Heart left ventricle (tissue), 16 donors: ENCODE results near the gene MDFIC. TPM values are rescaled to one million over a fixed set of nuclear protein-coding genes. Genes with fewer than 3 reads are reported as not detected.

ENCODE experiments used
- ATAC-seq, 4 donors: fragments of 200-7000 bp; cut with Tn5 transposase; one replicate each; pipeline ENCODE4 v1.9.1; 2020 to 2022; ENCODE audit warnings: moderate library complexity in 4 of 4, mild to moderate bottlenecking in 3 of 4, moderate number of reproducible peaks in 1 of 4
- DNase-seq, 5 donors: peaks; one replicate each; pipeline ENCODE4 v3.0.0-alpha.2; 2020
- H3K27ac ChIP-seq, 12 donors: fragments of 200-600 bp; sonication (generic) in 4 of 12; one replicate each; pipeline versions ENCODE4 v1.5.0 to v1.8.0; 2016 to 2022; ENCODE audit warnings: mild to moderate bottlenecking in 2 of 12
- H3K27me3 ChIP-seq, 9 donors: fragments of 200-600 bp; sonication (generic) in 2 of 9; one replicate each; pipeline versions ENCODE4 v1.5.1 to v1.8.0; 2016 to 2022; ENCODE audit warnings: mild to moderate bottlenecking in 3 of 9
- H3K36me3 ChIP-seq, 9 donors: fragments of 200-600 bp; sonication (generic) in 2 of 9; one replicate each; pipeline versions ENCODE4 v1.5.0 to v1.8.0; 2018 to 2022; ENCODE audit warnings: mild to moderate bottlenecking in 2 of 9
- H3K4me1 ChIP-seq, 12 donors: fragments of 200-600 bp; sonication (generic) in 4 of 12; one replicate each; pipeline versions ENCODE4 v1.5.0 to v1.8.0; 2016 to 2022; ENCODE audit warnings: mild to moderate bottlenecking in 3 of 12
- H3K4me3 ChIP-seq, 12 donors: fragments of 200-600 bp; sonication (generic) in 4 of 12; one replicate each; pipeline versions ENCODE4 v1.5.0 to v1.8.0; 2017 to 2022; ENCODE audit warnings: mild to moderate bottlenecking in 9 of 12, moderate library complexity in 4 of 12
- H3K9me3 ChIP-seq, 12 donors: fragments of 200-600 bp; sonication (generic) in 4 of 12; one replicate each; pipeline versions ENCODE4 v1.5.0 to v1.8.0; 2016 to 2022; ENCODE audit warnings: mild to moderate bottlenecking in 1 of 12
- POLR2A ChIP-seq, 2 donors: fragments of 450-650 bp; IDR thresholded peaks; one replicate each; pipeline ENCODE4 v1.6.1; 2017; ENCODE audit warnings: antibody characterized with exemption in 2 of 2, mild to moderate bottlenecking in 2 of 2, moderate library complexity in 2 of 2
- WGBS, 4 donors: extraction: QIAGEN DNeasy Blood & Tissue Kit in 2 of 4; methylation state at CpG; one replicate each; pipeline versions ENCODE4 v1.1.5 to v1.1.7; 2013 to 2018; 5-methylcytosine and 5-hydroxymethylcytosine counted together
- intact Hi-C, 10 donors: fragments of 100-400 bp; cut with DNase I; formaldehyde crosslinking; loops; one replicate each; pipeline versions ENCODE4 v1.11.1 to v1.14.2; 2022
- polyA plus RNA-seq, 2 donors: library from polyadenylated mRNA; stranded (reverse); fragments of 200-250 nt; gene quantifications; one replicate each; pipeline ENCODE4 v1.2.3, GENCODE V29; 2013
- total RNA-seq, 9 donors: library from RNA; depleted of rRNA in 2 of 9; stranded (reverse); fragments of >200 nt in 2 of 9; fragmentation: NEBNext Ultra II Directional in 3 of 9; extraction: Animal tissue kit (Norgen Biotek cat#: 25700) in 3 of 9; gene quantifications; one replicate each; pipeline versions ENCODE4 v1.1.0 to v1.2.4, GENCODE V29; 2016 to 2023
- TF ChIP-seq, protein P1 (sequence below), 12 donors: fragments of 200-600 bp; sonication (generic) in 4 of 12; IDR thresholded peaks; one replicate each; pipeline versions ENCODE4 v1.5.0 to v1.8.0; 2018 to 2022; ENCODE audit warnings: antibody characterized with exemption in 12 of 12, mild to moderate bottlenecking in 5 of 12
- donor health status: ischemic (EF 13 %, LVEDD 7.1; RV severe dilation, severe dysfunction).
- donor health status: healthy with polysubstance abuse.
- donor health status: DM: no; HTN: yes; CAD: no.
- donor health status: DM: no; HTN: no; CAD: no.
- donor health status: ischemic (EF 25% LVEDD 6.9; RV normal size, moderate dysfunction).
- donor health status: ischemic (EF 25% LVEDD 5.7; RV mildly dilated, moderate dysfunction).
- donor health status: healthy.
- donor health status: DM: yes; HTN: yes; CAD: no.
- donor health status: ischemic (EF 35%, LVEDD 5.7; RV mildly dilated, moderate dysfunction).
- donor health status: nonischemic (EF 11% LVEDD 7.7; RV severe dilation, severe dysfunction).
- donor health status: DM: yes; HTN: yes; CAD: no.
- donor health status: PGD.
- donor health status: ischemic (EF 29% LVEDD 5.4; RV normal size, mild dysfunction).
- donor health status: nonischemic (EF 23%, LVEDD 6.1; RV moderate dilation, normal function).

Gene MDFIC
- total and polyA plus RNA-seq, 11 donors, result 11.2 to 51.8 (median 28.3) TPM

DNA sequence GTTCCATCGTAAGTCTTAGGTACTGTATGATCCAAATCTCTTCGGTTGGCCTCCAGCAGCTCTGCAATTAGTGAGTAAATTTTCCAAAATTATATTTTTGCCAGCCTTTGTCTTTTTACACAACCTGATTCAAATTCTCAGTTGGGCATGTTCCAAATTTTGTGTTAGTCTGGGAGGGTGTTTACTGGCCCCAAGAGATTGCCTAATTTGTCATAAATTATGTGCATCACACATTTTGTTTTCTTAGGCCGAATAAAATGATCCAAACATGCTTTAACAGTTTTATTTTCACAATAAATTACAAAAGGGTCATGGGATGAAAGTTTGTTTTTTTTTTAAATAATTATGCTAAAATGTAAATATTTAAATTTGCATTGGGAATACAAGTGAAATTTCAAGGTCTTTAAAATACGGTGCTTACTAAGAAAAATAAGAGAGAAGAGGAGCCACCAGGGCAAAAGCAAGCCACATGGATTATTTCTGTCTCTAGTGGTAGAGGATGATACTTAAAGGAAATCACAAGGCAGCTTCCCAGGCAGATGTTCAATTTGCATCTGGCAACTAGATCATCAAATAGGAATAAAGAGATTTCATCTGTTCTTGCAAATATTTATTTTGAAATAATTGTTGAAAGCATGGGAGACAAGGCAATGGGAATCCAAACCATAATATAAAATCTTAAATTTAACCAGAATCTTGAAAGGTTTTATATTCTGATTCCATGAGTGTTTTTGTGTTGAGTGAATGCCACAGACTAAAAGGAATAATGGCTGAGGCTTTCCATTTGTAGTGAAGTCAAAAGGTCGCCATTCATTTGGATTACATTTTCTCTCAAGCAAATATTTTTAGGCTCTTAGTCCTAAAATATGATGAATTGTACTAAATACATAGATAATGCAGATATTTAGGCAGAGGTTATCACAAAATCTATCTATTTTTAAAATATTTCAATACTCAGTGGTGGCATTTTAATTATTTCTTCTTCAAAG is 111.1 kb downstream of the MDFIC start:
- no peak overlapping the region for H3K4me3 ChIP-seq
- DNase-seq, result no peak
- H3K27ac ChIP-seq, result no peak overlapping the region
- H3K9me3 ChIP-seq, result no peaks in the 10 kb centered on the region
- no peaks in the 10 kb centered on the region for H3K4me1 ChIP-seq
- H3K27me3 ChIP-seq, result no peaks in the 10 kb centered on the region
- intact Hi-C loops, result no loop called here
- WGBS, 4 donors, result 83 to 93% (median 89%) methylated on average over 5 of the region's 5 CpGs
- no peaks in the 10 kb centered on the region for H3K36me3 ChIP-seq
- no peak for ATAC-seq
- no peak for TF ChIP-seq POLR2A (IDR thresholded peaks at IDR 0.05)
- TF ChIP-seq, protein P1, sequence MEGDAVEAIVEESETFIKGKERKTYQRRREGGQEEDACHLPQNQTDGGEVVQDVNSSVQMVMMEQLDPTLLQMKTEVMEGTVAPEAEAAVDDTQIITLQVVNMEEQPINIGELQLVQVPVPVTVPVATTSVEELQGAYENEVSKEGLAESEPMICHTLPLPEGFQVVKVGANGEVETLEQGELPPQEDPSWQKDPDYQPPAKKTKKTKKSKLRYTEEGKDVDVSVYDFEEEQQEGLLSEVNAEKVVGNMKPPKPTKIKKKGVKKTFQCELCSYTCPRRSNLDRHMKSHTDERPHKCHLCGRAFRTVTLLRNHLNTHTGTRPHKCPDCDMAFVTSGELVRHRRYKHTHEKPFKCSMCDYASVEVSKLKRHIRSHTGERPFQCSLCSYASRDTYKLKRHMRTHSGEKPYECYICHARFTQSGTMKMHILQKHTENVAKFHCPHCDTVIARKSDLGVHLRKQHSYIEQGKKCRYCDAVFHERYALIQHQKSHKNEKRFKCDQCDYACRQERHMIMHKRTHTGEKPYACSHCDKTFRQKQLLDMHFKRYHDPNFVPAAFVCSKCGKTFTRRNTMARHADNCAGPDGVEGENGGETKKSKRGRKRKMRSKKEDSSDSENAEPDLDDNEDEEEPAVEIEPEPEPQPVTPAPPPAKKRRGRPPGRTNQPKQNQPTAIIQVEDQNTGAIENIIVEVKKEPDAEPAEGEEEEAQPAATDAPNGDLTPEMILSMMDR (IDR thresholded peaks at IDR 0.05), result no peak

DNA sequence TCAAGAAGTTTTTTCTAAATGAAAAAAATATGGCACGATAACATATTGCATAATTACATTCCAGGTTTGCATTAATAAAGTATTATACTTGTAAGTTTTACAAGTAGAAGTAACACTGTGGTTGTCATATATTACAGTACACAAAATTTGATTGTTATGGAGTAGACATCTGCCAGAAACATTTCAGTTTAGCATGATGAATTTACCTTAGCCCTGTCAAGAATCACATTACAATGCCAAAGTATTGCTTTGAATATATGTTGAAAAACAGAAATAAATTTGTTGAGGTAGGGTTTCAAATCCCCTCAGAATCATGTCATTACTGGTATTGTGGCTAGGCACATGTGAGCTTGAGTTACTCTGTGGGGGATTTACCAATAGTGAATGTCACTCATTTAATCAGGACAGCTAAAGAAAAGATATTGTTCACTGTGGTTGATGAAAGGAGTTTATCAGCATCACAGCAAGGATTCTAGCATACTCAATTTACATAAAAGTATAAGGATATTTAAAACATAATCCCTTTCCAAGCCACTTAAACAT is 112.1 kb downstream of the MDFIC start:
- WGBS, 4 donors, result 90 to 98% (median 96%) methylated on average over 1 of the region's 1 CpG
- H3K9me3 ChIP-seq, result no peaks in the 10 kb centered on the region
- intact Hi-C loops, result no loop called here
- H3K27me3 ChIP-seq, result no peaks in the 10 kb centered on the region
- no peaks in the 10 kb centered on the region for H3K4me1 ChIP-seq
- H3K36me3 ChIP-seq, result no peaks in the 10 kb centered on the region
- no peak for DNase-seq
- no peak for ATAC-seq
- no peak overlapping the region for H3K27ac ChIP-seq
- no peak overlapping the region for H3K4me3 ChIP-seq
- no peak for TF ChIP-seq POLR2A (IDR thresholded peaks at IDR 0.05)
- TF ChIP-seq, protein P1 (IDR thresholded peaks at IDR 0.05), result no peak

DNA sequence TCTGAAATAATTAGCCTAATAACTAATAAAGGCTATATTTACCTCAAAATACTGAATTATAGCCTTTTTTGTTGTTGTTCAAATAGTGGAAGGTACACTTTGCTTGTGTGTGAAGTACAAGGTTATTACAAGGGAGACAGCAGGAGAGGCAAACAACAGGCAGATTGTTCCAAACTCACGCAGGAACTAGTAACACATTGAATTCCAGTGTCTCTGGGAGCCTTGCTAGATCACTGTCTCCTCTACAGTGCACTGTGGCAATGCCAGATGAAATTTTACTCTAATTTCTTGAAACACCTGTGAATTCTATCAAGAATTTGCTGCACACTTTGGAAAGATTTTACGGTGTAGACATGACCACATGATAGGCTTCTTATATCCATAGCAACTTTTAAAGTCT is 112.6 kb downstream of the MDFIC start:
- TF ChIP-seq, protein P1 (IDR thresholded peaks at IDR 0.05), result no peak
- TF ChIP-seq POLR2A (IDR thresholded peaks at IDR 0.05), result no peak
- DNase-seq, result no peak
- Histone ChIP-seq H3K27me3 (no peaks in the 10 kb centered on the region), H3K9me3 (no peaks in the 10 kb centered on the region), H3K27ac (no peak overlapping the region), H3K36me3 (no peaks in the 10 kb centered on the region), H3K4me1 (no peaks in the 10 kb centered on the region), H3K4me3 (no peak overlapping the region)
- intact Hi-C loops, result no loop called here
- 83 to 90% (median 88%) methylated on average over 2 of the region's 2 CpGs for WGBS, 4 donors
- ATAC-seq, result no peak

DNA sequence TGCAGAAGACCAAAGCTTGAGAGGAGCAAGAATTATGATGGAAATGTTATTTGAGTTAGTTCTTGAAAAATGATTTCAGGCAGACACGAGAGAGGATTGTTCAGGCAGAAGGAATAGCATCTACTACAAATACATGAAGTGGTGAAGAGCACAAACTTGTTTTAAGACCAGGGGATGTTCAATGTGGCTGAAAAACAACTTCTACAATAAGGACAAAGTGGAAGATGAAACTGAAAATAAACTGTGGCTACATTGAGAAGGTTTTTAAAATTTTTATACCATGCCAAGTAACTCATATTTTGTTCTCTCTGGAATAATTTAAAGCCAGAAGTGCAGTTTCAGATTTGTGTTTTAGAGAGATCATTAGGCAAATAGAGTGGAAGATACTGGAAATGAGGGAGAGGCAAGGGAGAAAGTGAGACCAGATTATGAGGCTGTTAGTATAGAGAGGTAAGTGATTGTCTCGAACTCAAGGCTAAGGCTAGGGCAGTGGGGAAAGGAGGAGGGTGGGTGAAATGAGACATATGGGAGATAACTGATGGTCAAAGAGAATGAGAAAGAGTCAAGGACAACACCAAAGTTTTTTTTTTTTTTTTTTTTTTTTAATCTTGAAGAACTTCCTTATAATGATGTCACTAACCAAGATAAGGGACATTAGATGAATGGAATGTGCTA is 115.4 kb downstream of the MDFIC start:
- H3K27ac ChIP-seq, result no peak overlapping the region
- intact Hi-C loops, result no loop called here
- no peak overlapping the region for H3K4me3 ChIP-seq
- TF ChIP-seq, protein P1 (IDR thresholded peaks at IDR 0.05), result no peak
- no peak for TF ChIP-seq POLR2A (IDR thresholded peaks at IDR 0.05)
- no peaks in the 10 kb centered on the region for H3K36me3 ChIP-seq
- ATAC-seq (no peak), DNase-seq (no peak)
- 86 to 91% (median 89%) methylated on average over 2 of the region's 2 CpGs for WGBS, 4 donors
- no peaks in the 10 kb centered on the region for H3K4me1 ChIP-seq
- no peaks in the 10 kb centered on the region for H3K27me3 ChIP-seq
- H3K9me3 ChIP-seq, result no peaks in the 10 kb centered on the region
